ENCODE results near the gene UBE4A.

DNA sequence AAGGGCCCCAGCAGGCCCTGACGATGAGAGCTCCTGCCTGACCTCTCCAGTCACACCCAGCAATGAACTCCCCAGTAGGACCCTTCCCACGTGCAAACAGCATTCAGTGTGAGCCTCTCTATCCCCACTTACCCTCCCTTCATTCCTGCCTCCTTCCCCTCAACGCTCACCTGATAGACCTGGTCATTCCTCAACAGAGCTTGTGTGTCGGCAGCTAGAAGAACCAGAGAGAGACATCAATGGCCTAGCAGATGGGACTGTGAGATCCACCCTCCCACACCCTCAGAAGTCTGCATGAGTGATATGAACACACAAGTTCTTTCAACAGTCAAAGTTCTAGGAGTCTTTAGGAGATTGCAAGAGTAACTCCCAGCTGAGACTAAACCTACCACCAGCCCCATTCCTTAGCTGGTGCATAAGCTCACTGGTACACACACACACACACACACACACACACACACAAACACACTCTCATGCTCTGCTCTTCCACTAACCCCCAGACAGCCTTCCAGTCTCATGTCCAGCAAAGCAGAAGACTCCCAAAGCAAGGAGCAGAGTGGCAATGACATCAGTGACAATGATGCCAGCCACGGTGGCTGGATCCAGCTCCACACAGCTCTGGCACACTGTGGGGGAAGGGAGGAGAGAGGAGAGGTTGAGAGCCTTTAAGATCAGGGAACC, 20.0 kb upstream of the UBE4A start:
- TF ChIP-seq POLR2A (IDR thresholded peaks at IDR 0.05; ENCODE audit: low read depth, low read length) (no peak), TAF1 (IDR thresholded peaks at IDR 0.05; ENCODE audit: borderline replicate concordance, low read depth, low read length) (no peak), POLR2AphosphoS5 (IDR thresholded peaks at IDR 0.05; ENCODE audit: low read depth, low read length) (no peak)
